Fibroblast of the conjunctiva (primary cell): ENCODE data around the gene KRT86.
"Not testable (repeated sequence)": the region's sequence is repeated elsewhere in the genome, so short reads cannot be mapped to it uniquely, and the experiment has no call there.

Experiments
- DNase-seq: peaks from one replicate; pipeline ENCODE4 v3.0.0-alpha.2; 2010; ENCODE audit warnings: low read depth

The KRT86 gene

DNA sequence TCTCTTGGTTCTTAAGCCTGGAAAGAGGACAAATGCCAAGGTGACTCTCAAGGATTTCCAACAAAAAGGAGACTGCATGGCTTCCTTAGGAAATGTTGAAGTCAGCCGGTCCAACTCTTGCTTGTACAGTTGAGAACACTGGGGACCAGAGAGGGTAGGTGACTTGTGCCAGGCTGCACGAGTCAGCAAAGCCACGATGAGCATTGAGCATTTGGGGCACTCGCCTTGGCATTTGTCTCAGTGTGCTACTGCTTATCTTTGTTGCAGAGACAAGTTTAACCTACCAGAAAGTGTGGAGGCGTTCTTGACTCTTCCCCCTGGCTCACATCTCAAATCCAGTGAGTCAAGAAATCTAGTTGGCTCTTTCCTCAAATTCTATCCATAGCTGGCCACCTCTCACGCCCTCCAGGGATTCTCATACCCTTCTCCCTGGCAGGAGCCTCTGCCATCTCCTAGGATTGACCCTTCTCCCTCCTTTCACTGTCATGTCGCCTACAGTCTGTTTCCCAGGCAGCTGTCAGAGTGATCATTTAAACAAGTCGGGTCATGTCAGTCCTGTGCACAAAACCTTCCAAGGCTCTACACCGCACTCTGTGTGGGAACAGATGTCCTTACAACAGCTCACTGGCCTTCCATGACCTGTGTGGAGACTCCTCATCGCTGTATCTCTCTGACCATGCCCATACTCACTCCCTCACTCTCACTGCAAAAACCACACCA is 64.0 kb downstream of the KRT86 start:
- DNase-seq = no peak

DNA sequence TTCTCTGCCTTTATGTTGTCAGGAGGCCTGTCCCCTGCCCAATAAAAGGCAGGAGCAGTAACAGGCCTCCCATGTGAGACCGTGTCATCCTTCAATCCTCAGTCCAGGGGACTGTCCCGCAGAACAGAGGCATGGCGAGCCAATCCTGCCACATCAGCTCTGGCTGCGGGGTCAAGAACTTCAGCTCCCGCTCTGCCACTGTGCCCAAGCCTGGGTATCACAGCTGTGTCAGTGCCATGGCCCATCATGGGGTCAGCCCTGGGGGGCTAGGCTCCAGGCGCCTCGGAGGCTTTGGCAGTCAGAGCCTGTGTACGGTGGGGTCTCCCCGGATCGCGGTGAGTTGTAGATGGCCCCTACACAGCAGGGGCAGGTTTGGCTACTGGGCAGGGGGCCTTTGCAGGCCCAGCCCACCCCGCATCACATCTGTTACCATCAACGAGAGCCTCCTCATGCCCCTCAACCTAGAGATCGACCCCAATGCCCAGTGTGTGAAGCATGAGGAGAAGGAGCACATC is 66.7 kb downstream of the KRT86 start:
- DNase-seq = no peak

- no peak for DNase-seq
Measured at GRCh38 chr12:52342781-52343490, 68.5 kb downstream of the KRT86 start.

DNA sequence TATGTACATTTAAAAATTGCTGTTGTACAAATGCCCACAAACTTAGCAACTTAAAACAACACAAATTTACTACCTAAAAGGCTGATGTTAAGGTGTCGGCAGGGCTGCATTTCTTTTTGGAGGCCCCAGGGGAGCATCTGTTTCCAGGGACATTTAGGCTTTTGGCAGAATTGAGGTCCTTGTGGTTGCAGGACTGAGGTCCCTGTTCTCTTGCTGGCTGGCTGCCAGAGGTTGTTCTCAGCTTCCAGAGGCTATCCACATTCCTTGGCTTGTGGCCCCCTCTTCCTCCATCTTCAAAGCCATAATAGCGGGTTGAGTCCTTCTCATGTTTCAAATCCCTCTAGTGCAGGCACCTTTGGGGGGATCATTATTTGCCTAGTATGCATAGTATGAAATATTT is 69.1 kb downstream of the KRT86 start:
- DNase-seq = no peak

GRCh38 chr12:52344111-52344510 is 69.7 kb downstream of the KRT86 start:
- no peak for DNase-seq

DNA sequence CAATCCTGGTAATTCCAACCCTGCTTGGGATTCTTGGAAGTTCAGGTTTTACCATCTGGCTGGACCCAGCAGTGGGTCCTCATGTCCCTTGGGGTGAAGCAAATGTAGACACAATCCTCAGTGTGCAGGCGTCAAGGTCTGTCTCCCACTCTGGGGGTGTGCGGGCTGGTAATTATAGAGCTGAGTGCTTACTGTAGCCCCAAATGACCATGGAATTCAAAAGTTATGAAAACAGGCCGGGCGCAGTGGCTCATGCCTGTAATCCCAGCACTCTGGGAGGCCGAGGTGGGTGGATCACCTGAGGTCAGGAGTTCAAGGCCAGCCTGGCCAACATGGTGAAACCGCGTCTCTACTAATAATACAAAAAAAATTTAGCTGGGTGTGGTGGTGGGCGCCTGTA is 70.6 kb downstream of the KRT86 start:
- not testable (repeated sequence) for DNase-seq

DNA sequence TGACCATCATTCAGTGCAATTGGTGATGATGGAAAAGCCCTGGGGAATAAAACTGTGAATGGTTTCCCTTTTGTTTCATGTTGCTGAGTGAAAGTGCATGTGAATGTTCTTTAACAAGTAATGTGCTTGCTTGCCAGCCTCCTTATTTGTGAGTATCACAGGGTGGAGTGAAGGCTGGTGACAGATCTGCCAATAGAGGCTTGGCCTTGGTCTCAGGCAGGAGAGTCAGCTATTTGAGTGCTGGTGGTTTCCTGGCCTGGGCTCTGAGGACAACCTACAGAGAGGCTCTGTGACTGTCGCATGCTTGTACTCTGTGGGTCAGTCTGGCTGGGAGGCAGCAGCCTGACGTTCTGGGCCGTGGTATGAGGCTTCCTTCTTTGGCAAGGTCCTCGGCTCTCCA is 72.1 kb downstream of the KRT86 start:
- DNase-seq = no peak

- no peak for DNase-seq
Measured at GRCh38 chr12:52347016-52347415, 72.6 kb downstream of the KRT86 start.

DNA sequence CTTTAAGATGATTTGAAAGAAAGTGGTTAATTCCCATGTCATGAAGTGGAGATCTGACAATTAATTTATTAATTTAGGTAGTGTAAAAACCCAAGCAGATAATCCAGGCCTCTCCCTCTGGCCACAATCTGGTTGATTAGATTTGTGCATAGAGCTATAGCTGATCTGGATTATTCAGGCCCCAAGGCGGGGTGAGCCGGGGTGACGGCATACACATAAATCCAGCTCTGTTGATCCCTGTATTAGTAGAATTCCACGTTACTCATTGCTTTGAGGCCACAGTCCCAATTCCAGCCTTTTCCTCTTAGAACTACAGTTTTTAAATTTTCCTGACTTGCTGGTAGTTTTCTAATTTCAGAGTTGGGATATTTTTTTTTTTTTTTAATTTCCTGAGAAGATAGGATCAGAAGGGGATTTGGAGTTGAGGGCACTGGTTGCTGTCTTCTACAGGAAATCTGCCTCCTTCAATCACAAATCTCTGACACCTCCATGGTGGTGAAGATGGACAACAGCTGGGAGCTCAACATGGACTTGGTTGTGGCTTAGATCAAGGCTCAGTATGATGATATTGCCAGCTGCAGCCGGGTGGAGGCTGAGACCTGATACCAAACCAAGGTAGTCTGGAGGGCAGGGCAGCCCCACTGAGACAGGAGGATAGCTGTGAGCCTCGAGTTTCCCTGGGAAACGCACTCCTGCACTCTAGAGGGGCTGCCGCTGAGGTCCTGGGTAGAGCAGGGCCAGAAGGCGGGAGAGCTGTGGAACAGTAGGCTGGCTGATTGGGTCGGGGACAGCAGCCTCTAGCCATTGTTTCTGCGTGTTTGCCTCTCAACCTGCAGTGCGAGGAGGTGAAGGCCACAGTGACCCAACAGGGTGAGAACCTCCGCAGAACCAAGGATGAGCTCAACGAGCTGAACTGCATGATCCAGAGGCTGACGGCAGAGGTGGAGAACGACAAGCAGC is 73.4 kb downstream of the KRT86 start:
- no peak for DNase-seq

DNA sequence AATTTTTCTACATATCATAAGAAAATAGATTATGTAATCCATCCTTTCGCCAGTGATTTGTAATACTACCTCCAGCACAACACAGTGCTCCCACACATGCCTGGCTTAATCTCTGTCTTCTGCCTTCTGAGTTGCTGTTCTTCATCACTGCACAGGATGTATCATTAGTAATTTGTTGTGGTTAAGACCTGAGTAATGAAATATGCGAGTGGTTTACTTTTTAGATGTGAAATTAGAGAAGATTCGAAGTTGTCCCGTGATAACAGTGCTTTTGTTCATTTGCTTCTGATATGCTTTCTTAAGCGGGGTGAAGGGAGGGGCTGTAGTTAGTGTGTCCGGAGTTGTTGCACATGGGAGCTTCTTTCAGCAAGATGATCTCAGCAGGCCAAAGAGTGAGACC is 74.8 kb downstream of the KRT86 start:
- no peak for DNase-seq

- DNase-seq = no peak
Measured at GRCh38 chr12:52350021-52350620, 75.7 kb downstream of the KRT86 start.

DNA sequence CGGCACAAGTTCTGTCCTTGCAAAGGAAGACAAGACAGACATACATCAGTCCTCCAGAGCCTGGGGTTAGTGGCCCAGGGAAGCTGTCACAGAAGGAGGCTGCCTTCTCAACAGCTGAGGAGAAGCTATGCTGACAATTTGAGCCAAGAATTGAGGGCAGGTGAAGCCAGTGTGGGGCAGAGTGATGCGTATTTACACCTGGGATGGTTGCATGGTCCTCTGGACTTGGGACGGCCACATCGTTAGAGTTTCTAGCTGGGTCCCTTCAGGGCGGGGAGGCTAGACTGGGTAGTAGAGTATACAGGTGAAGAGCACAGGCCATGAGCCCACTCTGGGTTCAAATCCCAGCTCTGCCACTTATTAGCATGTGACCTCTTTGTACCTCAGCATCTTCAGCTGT is 76.3 kb downstream of the KRT86 start:
- no peak for DNase-seq

- DNase-seq = no peak
Measured at GRCh38 chr12:52351196-52352059, 77.0 kb downstream of the KRT86 start.

DNA sequence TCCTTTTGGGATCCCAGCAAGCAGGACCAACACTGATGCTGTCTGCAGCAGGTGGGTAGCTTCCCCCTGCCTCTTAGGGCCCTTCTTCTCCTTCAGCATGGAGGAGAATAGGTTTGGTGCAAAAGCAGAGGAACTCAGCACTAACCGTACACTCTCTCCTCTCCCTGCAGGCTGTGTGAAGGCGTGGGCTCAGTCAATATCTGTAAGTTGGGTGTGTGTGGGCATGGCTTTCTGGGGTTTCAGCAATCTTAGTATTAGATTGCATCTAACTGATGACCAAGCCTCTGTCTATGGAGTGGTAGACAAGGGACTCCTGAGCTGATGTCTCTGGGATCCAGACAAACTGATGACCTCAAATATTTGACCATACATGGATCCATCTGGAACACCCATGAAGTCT is 78.5 kb downstream of the KRT86 start:
- no peak for DNase-seq

DNA sequence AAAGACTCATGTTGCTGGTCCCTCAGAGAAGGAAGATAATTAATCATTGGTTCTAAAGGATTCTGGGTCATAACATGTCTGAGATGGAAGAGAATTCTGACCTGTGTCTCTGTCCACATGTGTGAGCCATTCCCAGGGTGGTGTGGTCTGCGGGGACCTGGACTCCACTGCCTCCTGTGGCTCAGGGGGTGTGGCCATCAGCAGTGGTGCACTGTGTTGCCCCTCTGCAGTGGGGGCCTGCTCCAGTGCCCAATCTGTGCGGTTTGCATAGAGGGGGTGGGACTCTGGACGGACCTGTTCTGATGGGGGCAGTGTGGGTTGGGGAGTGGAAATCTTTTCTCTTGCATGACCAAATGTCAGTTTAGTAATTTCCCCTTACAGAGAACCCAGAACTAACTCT is 79.3 kb downstream of the KRT86 start:
- DNase-seq = no peak

GRCh38 chr12:52354200-52354599 is 79.8 kb downstream of the KRT86 start:
- no peak for DNase-seq

GRCh38 chr12:52355176-52355575 is 80.7 kb downstream of the KRT86 start:
- DNase-seq = no peak

GRCh38 chr12:52356031-52356761 is 81.8 kb downstream of the KRT86 start:
- DNase-seq = no peak

- DNase-seq = no peak
Measured at GRCh38 chr12:52356762-52357580, 82.5 kb downstream of the KRT86 start.
